HG03095 (cell line): Measurements from ENCODE around the gene EYA2.

Source experiments
- ATAC-seq: cut with Tn5 transposase; IDR thresholded peaks from one replicate; pipeline ENCODE4 v1.9.1; 2021; ENCODE audit warnings: moderate library complexity; ENCODE audit not compliant: unreplicated experiment

The EYA2 gene

DNA sequence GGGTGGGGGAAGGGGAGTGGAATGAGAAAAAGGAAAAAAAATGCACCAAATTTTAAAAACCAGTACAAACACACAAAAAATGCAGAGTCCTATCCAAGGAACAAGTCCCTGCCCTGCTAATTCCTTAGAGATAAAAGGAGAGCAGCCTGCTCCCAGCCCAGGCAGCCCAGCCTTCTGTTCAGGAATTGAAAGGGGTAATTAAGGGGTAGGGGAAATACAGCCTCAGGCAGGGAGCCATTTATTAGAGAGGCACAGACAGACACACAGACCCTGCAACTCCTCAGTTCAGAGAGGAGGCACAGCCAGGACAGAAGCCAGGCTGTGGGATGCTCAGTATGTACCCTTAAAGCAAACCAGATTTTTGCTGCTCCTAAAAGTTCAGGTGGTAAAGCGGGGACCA lies 137.2 kb downstream of the EYA2 start:
- no peak for ATAC-seq

DNA sequence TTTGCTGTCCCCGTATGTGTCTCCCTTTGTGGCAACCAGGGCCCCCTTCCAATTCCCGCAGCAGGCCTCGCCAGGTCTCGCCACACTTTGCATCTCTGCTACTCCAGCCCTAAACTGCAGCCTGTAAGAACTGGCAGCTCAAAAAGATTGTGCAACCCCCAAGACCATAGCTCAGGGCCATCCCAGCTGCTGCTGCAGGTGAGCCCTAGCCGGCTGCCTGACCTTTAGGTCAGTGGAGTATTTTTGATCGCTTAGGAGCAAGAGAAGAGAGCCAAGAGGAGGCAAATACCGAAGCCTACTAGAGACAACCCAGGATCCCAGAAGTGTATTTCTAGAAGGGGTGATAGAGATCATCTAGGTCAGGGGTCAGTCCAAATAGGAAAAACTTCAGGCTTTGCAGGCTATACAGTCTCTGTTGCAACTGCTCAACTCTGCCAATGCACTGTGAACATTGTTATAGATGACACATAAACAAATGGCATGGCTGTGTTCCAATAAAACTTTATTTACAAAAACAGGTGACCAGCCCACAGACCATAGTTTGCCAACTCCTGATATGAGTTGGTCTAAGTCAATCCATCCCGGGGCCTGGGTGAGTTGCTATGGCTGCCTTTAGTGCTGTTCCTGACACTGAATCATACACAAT lies 138.4 kb downstream of the EYA2 start:
- no peak for ATAC-seq

DNA sequence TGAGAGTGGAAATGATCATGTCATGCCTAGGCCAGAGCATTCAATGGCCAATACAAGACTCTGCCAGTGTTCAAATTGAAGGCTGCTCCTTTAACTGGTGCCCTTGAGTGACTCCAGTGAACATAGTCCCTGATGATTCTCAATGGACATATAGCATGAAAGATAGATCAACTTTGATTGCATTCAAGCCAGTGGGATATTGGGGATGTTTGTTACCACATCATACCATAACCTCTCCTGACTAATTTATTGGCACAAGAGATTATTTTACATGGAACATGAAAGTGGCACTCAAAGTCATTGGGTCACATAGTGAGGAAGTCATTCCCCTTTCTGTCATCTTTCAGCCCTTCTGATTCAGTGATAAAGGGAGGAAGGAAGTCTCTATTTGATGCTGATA lies 139.0 kb downstream of the EYA2 start:
- no peak for ATAC-seq

DNA sequence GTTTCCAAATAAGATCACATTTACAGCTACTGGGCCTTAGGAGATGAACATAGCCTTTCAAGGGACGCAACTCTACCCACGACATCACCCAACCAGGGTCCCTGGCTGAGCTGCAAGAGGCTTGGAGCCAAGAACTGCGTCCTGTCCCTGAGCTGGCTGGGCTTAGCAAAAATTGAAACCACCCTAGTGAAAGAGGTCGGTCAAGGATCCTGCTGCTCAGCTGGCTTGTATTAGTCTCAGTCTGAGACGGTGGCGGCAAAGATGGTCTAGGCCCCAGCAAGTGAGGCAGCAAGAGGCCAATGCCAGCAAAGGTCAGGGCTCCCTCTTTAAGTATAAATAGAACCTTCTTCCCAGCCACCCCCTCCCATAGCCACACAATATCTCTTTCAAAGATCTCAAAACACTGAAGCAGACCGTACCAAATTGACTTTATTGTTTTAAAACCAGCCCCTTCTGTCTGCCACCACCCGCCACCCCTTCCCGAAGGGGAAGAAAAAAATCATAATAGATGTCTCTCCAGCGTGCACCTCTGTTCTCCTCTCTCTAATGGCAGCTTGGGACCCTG lies 140.5 kb downstream of the EYA2 start:
- ATAC-seq, result no peak

DNA sequence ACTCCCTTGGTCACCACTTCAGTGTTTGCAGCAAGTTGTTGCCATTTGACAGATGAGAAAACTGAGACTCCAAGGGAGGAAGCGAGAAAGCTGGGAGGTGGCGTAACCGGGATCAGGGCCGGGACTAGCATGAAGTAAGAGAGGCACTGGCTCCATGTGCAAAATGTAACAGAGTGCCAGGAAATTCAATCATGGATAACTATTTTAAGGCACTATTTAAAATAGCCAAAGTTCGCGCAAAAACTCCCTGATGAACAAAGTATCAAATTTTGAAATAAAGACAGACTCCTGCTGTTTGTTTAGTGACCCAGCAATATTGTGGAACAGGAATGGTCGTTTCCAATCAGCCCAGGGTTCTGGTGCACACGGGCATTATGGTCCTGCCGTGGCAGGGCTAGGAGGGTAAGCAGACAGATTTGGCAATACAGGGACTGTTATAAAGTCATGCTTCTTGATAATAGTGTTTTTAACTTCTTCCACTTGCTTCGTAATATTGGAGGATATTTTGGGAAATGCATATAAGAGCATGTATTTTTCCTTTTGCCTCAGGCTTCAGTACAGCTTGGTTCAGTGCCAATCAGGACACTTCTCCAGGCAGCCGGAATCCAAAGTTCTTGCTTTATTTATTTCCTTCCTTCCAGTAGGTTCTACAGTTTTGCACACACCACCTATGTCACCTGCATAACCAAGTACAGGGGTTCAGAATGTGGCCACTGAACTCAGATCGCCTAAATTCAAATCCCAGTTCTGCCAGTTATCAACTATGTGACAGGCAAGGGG lies 141.6 kb downstream of the EYA2 start:
- no peak for ATAC-seq

DNA sequence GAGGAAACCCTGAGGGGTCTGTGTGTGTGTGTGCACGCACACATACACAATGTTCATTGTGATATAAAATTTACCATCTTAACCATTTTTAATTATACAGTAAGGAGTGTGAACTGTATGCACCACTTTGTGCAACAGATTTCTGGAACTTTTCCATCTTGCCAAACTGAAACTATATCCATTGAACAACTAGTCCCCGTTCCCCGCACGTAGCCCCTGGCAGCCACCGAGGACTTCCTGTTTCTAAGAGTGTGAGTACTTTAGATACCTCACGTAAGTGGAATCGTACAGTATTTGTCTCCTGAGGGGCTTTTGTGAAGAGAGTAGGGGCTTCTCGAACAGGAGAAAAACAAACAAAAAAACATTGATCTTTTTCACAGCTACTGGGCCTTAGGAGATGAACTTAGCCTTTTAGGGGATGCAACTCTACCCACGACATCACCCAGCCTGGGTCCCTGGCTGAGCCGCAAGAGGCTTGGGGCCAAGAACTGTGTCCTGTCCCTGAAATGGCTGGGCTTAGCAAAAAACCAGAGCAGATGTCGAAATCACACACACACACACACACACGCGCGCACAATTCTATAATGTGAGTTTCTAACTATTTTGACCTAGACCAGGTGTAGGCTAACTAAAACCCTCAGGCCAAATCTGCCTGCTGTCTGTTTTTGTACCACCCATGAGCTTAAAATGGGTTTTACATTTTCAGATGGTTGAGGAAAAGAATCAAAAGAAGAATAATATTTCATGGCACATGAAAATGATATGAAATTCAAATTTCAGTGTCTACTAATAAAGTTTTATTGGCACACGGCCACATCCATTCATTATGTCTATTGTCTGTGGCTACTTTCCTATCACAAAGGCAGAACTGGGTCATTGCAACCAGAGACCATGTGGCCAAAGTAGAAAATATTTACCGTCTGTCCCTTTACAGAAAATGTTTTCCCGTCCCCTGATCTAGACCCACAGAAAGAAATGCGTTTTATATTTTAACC lies 144.2 kb downstream of the EYA2 start:
- no peak for ATAC-seq

DNA sequence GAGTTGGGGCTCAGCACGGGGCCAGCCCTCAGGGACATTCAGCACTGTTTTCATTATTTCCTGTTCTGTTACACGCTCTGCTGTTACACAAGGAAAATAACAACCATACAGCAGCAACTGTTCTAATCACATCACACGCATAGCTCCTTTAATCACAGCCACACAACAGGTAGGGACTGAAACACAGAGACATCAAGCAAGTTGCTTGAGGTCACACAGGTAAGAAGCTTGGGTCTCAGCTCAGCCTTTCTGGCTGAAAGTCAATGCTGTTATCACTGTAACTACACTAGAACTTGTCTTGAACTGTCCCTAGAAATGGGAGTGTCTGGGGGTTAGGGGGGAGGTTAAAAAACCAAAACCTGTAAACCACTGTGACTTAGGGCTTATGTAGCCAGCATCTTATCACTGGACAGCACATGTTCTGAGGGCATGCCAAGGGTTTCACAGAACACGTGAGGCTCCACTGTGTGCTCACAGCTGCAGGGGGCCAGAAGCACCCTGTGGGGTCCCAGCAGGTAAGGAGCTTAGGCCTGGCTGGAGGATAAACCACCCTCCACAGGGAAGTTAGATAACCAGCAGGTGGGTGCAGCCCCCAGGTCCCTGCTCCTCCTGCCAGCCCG lies 146.0 kb downstream of the EYA2 start:
- ATAC-seq, result no peak

DNA sequence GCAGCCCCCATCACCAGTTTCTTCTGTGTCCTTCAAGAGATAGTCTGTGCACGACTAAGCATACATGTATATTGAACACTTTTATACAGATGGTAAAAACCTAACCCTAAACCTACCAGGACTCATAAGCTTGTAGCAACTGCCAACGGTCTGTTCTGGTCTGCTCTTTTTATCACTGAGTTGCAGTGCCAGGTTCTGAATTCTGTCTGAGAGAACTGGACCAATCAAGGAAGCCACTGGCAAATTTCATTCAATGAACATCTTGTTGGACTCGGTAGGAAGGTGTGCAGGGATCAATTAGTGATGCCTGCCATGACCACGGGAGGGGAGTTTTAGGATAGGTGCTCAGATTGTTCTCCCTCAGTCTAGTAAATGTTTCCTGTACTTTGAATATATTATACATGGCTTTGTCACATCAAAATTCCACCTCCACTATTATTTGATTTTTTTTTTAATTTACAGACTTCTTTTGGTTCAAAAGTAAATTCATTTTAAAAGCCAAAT lies 146.8 kb downstream of the EYA2 start:
- no peak for ATAC-seq

DNA sequence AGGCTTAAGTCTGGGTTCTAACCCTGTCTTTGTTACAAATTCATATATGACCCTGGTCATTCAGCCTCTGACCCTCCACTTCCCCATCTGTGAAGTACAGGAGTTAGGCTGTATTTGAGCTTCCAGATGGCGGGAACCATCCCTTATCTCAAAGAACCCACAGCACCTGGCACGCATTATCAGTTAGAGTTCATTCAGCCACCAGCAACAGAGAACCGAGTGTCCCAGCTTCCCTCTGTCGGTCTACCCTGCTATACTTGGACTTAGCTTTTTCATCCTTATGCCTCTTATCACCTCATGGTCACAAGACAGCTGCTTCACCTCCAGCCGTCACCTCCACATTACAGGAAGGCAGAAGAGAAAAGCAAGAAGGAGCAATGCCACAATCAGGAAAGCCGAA lies 147.8 kb downstream of the EYA2 start:
- no peak for ATAC-seq

DNA sequence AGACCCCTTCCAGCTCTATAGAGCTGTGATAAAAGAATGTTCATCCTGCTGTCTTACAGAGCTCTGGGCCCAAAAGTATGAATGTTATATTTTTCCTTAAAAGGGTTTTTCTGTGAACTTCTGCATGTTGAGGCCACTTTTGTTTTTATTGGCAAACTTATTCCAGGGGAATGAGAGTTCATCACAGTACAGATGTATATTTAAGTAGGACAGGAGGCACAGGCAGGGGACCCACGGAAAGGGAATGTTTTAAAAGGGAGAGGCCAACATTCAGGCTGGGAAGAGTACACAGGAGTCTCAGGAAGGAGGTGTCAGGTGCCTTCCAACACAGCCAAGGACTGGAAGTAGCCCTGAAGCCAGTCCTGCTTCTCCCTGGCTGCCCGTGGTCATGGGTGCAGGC lies 148.4 kb downstream of the EYA2 start:
- no peak for ATAC-seq

DNA sequence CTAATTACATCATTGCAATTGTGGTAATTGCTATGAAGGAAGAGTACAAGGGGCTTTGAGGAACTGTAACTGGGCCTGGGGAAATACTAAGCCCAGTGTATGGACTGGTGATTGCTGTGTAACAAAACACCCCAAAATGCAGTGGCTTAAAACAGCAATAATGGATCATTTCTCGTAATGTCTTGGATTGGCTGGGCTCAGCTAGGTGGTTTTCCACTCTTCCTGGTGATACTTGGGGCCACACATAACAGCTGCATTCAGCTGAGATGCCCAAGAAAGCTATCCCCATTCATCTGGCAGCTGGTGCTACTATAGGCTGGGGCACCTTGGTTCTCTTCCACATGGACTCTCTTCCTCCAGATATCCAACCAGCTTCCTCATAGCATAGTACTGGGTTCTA lies 150.3 kb downstream of the EYA2 start:
- ATAC-seq, result no peak

DNA sequence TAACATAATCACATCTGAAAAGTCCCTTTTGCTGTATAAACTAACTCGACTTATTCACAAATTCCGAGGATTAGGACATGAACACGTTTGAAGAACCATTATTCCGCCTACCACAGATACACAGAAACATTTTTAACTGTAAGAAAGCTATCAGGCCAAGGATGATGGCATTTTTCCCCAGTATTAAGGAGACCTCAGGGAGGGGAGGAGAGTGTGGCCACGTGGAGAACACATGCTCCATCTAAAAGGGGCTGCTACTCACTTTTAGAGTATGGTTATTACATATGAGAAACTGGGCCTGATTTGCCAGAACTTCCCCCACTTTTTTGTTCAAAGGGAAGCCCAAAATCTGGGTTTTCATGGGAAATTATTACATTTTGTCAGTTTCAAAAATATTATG lies 153.4 kb downstream of the EYA2 start:
- ATAC-seq, result no peak

DNA sequence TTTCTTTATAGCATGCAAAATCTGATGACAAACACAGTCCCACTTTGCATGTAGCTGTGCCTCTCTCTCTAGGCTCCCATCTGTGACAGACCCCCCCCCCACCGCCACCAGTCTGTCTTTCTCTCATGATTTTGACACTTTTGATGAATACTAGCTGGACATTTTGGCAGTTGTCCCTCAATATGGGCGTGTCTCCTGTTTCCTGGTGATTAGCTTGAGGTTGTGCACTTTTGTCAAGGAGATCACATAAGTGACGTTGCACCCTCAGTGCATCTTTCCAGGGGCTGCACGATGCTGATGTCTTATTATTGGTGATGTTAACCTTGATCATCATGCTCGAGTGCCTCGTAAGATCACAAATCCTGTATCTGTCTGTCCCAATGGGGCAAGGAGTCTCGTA lies 155.1 kb downstream of the EYA2 start:
- ATAC-seq, result no peak

DNA sequence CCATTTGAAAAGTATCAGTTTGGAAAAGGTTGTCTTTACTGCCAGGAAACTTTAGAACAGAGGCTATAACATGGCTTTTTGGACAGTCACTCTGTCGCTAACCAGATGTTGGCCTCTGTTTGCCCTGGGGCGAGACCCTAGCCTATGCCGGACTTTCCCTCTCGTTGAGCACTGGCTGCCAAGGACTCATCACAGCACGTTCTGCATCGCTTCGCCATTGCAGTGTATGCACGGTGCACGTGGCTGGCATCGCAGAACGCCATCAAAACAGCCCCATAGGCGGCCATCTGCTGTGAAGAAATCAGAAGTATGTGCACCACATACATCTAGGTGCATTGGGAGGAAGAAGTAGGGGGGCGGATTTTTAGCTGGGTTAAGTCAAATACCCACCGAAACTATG lies 156.4 kb downstream of the EYA2 start:
- ATAC-seq, result no peak

DNA sequence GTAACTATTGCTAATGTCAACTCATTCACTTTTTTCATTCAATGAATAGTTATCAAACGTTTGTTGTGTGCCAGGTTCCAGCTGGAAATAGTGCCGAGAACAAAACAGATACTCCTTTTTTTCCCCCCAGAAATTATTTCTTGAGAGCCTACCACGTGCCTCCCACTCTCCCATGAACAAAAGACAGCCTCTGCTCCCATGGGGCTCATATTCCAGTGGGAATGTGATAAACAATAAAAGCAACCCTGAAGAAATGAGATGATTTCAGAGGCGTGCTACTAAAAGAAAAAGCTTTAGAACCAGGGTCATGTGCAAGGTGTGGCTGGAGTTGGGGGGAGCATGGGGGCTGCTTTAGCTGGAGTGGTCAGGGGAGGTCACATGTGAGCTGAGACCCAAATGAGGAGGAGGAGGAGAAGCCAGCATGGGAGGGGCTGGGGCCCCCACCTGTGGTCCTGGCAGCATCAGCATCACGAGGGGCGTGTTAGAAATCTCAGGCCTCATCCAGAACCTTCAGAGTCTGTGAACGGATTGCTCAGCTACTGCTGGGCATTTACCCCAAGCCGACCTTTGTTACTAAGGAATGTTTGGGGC lies 157.4 kb downstream of the EYA2 start:
- ATAC-seq, result no peak

DNA sequence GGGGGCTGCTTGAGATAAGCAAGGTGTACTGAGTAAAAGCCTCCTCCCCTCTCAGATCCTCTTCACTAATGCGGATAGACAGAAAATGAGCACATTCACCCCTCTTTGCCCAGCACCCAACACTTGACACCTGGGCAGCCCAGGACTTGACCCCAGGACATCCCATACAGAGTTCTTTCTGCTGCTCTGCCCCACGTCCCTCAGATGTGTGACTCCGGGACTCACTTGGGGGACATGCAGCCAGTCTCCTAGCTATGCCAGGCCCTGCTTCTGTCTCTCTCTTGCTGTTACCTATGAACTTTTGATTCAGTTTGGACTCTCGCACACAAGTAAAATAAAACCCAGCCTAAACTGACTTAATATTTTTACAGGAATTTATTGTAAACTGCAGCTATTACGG lies 159.9 kb downstream of the EYA2 start:
- ATAC-seq, result no peak

DNA sequence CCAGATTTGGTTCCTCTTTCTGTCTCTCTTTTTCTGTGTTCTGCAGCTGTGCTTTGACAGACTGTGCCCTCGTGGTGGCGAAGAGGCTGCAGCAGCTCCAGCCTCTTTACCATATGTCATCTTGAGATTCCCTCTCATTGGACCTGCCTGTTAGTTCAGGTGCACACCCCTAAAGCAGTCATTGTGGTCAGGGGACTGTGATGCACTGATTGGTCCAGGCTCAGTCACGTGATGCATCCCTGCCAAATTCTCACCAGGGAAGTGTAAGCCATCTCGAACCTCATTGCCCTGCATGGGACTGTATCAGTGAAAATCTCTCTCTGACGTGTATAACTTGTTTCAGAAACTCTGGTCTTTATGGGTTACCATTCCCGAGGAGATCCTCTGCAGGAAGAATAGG lies 160.3 kb downstream of the EYA2 start:
- ATAC-seq, result no peak

DNA sequence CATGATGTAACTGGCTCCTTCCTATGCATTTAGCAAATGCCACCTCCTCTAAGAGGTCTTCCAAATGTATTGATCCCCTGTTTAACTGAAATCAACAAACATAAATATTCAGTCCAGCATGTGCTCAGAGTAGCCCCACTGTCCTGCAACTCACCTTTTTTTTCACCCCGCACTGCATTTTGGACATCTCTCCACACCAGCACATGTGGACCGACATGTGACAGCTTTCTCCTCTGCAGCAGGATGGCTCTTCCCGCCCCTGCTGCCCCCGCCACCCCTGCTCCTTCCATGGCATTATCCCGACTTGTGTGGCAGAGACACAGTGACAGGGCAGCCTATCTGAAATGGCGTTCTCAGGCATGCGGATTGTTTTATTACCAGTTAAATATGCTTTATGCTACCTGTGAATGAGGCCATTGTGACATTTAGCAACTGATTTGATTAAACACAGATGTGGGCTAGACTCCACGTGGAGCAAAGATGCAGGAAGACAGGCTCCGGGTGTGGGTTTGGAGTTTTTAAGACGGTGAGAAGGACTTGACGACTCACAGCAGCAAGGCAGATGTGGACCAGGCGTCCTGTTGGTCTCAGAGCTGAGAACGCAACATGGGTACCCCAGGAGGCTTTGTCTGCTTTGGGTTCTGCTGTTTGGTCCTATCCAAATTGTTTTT lies 161.2 kb downstream of the EYA2 start:
- ATAC-seq, result no peak

DNA sequence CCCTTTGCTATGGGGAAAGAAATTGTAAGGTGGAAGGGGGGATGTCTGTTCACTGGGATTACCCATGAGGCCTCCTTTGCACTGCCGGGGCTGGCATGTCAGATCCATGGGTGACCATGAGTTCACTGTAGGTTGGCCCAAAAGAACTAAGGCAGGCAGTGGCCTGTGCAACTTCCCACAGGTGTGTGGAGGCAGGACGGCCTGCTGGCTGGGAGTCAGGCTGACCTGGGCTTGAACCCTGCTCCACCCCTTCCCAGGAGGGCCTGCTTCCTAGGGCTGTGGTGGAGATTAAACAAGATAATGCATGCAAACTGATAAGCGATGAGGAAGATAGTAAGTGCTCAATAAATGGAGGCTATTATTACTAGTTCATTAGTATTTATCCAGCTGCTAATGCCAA lies 163.0 kb downstream of the EYA2 start:
- ATAC-seq, result no peak

DNA sequence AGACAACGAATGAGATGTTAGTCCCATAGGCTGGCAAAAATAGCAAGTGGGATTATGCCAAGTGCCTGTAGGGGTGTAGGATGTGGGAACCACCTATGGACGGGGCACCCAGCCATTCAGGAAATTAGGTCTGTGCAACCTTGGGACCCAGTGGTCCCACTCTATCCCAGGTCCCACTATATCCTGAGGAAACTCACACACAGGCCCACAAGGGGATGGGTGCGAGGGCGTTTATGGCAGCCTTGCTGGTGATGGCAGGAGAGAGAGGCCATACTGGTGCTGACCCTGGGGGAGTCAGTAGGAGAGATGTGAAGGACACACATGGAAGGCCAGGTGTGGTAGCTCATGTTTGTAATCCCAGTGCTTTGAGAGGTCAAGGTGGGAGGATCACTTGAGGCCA lies 163.6 kb downstream of the EYA2 start:
- no peak for ATAC-seq
